Parathyroid adenoma (tissue), 2 donors: Measurements from ENCODE around the gene RALGAPA2.

Experiments used
- H2AFZ ChIP-seq: fragments of 300-600 bp; sonication (generic); one replicate; pipeline ENCODE4 v1.7.0; 2017; ENCODE audit warnings: antibody characterized with exemption, mild to moderate bottlenecking
- H3K27ac ChIP-seq: fragments of 300-600 bp; sonication (generic); one replicate; pipeline ENCODE4 v1.7.0; 2017
- H3K27me3 ChIP-seq: fragments of 300-600 bp; sonication (generic); one replicate; pipeline ENCODE4 v1.7.0; 2017; ENCODE audit warnings: low read length; ENCODE audit not compliant: control insufficient read depth, insufficient read depth
- H3K36me3 ChIP-seq: fragments of 300-600 bp; sonication (generic); one replicate; pipeline ENCODE4 v1.7.0; 2017; ENCODE audit warnings: low read length; ENCODE audit not compliant: control insufficient read depth, insufficient read depth
- H3K4me1 ChIP-seq: fragments of 300-600 bp; sonication (generic); one replicate; pipeline ENCODE4 v1.7.0; 2017; ENCODE audit warnings: control low read depth
- H3K4me2 ChIP-seq: fragments of 300-600 bp; sonication (generic); one replicate; pipeline ENCODE4 v1.7.0; 2017; ENCODE audit warnings: low read length
- H3K4me3 ChIP-seq: fragments of 300-600 bp; sonication (generic); one replicate; pipeline ENCODE4 v1.7.0; 2017; ENCODE audit warnings: low read depth, low read length
- H3K79me2 ChIP-seq: fragments of 300-600 bp; sonication (generic); one replicate; pipeline ENCODE4 v1.7.0; 2017; ENCODE audit warnings: control low read depth
- H3K9ac ChIP-seq: fragments of 300-600 bp; sonication (generic); one replicate; pipeline ENCODE4 v1.7.0; 2017; ENCODE audit warnings: mild to moderate bottlenecking
- H3K9me3 ChIP-seq: fragments of 300-600 bp; sonication (generic); one replicate; pipeline ENCODE4 v1.7.0; 2017; ENCODE audit warnings: low read length; ENCODE audit not compliant: control insufficient read depth
- CTCF ChIP-seq: fragments of 300-600 bp; sonication (generic); IDR thresholded peaks from one replicate; pipeline ENCODE4 v1.7.0; 2017; ENCODE audit warnings: antibody characterized with exemption, mild to moderate bottlenecking
- donor health status: primary hyperparathyroidism.

RALGAPA2 gene

DNA sequence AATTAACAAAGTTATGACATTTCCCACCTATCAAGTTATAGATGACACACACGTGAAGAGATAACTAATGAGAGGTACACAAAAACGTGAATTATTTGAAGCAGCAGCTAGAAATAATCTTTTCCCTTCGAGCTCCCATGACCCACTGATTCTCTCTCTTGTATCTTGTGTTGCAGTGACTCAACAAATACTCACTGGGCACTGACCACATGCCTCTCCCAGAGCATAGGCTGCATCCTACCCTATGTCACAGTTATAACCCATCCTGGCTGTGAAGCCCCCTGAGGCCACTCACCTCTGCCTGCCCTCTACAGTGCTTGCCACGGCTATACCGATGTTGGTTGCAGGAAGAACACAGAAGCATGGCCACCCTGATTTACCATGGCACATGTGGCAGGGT, 252.7 kb downstream of the RALGAPA2 start:
- TF ChIP-seq CTCF: no peak
- no peak overlapping the region for H3K4me2 ChIP-seq
- no peak overlapping the region for H2AFZ ChIP-seq

GRCh38 chr20:20457392-20458126, 254.9 kb downstream of the RALGAPA2 start:
- Histone ChIP-seq H3K79me2 (no peaks in the 10 kb centered on the region), H3K27me3 (no peaks in the 10 kb centered on the region), H3K36me3 (no peaks in the 10 kb centered on the region), H3K27ac (no peak overlapping the region), H3K9me3 (no peaks in the 10 kb centered on the region), H3K9ac (no peak overlapping the region), H2AFZ (no peak overlapping the region), H3K4me2 (no peak overlapping the region), H3K4me3 (no peak overlapping the region), H3K4me1 (no peaks in the 10 kb centered on the region)
- no peak for TF ChIP-seq CTCF

More for the DNA sequence above, 252.7 kb downstream of the RALGAPA2 start:
- no peaks in the 10 kb centered on the region for H3K4me1 ChIP-seq
- H3K9ac ChIP-seq: no peak overlapping the region
- H3K27ac ChIP-seq: no peak overlapping the region
- H3K4me3 ChIP-seq: no peak overlapping the region
- no peaks in the 10 kb centered on the region for H3K27me3 ChIP-seq
- H3K9me3 ChIP-seq: no peaks in the 10 kb centered on the region
- H3K79me2 ChIP-seq: no peaks in the 10 kb centered on the region
- H3K36me3 ChIP-seq: no peaks in the 10 kb centered on the region

GRCh38 chr20:20456741-20457140, 255.7 kb downstream of the RALGAPA2 start:
- H3K9me3 ChIP-seq: no peaks in the 10 kb centered on the region
- H2AFZ ChIP-seq: no peak overlapping the region
- H3K27me3 ChIP-seq: no peaks in the 10 kb centered on the region
- H3K36me3 ChIP-seq: no peaks in the 10 kb centered on the region
- TF ChIP-seq CTCF: no peak
- H3K79me2 ChIP-seq: no peaks in the 10 kb centered on the region
- H3K9ac ChIP-seq: no peak overlapping the region
- no peaks in the 10 kb centered on the region for H3K4me1 ChIP-seq
- no peak overlapping the region for H3K4me3 ChIP-seq
- H3K27ac ChIP-seq: no peak overlapping the region
- no peak overlapping the region for H3K4me2 ChIP-seq

DNA sequence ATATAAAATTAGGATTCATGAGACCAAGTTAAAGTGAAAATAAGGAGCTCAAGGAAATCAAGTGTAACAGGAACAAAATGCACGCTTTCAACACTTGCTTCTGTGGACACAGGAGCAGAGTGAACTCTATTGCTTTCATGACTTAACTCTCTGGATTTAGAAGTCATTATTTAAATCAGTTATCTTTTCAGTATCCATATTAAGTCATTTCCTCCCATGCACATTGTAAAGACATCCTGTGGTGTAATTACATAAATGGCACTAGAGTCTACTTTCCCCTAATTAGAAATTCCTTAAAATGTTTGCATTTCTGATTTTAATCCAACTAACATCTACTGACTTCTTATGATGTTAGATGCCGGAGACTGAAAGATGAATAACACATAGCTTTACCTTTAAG, 256.5 kb downstream of the RALGAPA2 start:
- H2AFZ ChIP-seq: no peak overlapping the region
- no peaks in the 10 kb centered on the region for H3K9me3 ChIP-seq
- no peaks in the 10 kb centered on the region for H3K36me3 ChIP-seq
- no peaks in the 10 kb centered on the region for H3K27me3 ChIP-seq
- H3K4me3 ChIP-seq: no peak overlapping the region
- H3K9ac ChIP-seq: no peak overlapping the region
- no peaks in the 10 kb centered on the region for H3K79me2 ChIP-seq
- H3K4me1 ChIP-seq: no peaks in the 10 kb centered on the region
- no peak overlapping the region for H3K27ac ChIP-seq
- no peak for TF ChIP-seq CTCF
- H3K4me2 ChIP-seq: no peak overlapping the region
